ENCODE measurements around the gene CAP2.
A peak's percentile ranks its signal among the peaks of the same experiment; 100 is the strongest.
"Not testable (repeated sequence)": the region's sequence is repeated elsewhere in the genome, so short reads cannot be mapped to it uniquely, and the experiment has no call there.

Gene CAP2

GRCh38 chr6:17583811-17584210 lies 190.4 kb downstream of the CAP2 start:
- no peaks in the 10 kb centered on the region for H4K20me1 ChIP-seq (ENCODE audit: control insufficient read depth, insufficient read depth, low read depth, low read length)
- no peak overlapping the region for H3K4me3 ChIP-seq (ENCODE audit: low read length)
- no peaks in the 10 kb centered on the region for H3F3A ChIP-seq (ENCODE audit: control insufficient read depth, insufficient read depth)
- H3K4me1 ChIP-seq (ENCODE audit: control insufficient read depth, low read length) = 0 out of 2 replicates have a peak, but pooled peaks cover 3% of the 10 kb centered on the region
- no peaks in the 10 kb centered on the region for H3K36me3 ChIP-seq (ENCODE audit: control insufficient read depth, low read length)
- no peak for TF ChIP-seq EZH2phosphoT487 (IDR thresholded peaks at IDR 0.05; ENCODE audit: borderline replicate concordance, low read length)
- H3K4me2 ChIP-seq (ENCODE audit: low read length) = no peak overlapping the region
- H3K79me2 ChIP-seq (ENCODE audit: control insufficient read depth, low read length) = no peaks in the 10 kb centered on the region
- H3K27ac ChIP-seq (ENCODE audit: low read depth, low read length) = no peak overlapping the region
- peaks cover 4% of the 10 kb centered on the region; the same call in 1 of the 2 replicates for H3K9me3 ChIP-seq (ENCODE audit: control insufficient read depth, insufficient read depth, low read length)
- H3K27me3 ChIP-seq (ENCODE audit: control insufficient read depth, low read length) = no peaks in the 10 kb centered on the region
- H3K9me2 ChIP-seq (replicated peaks; ENCODE audit: control insufficient read depth, low read length) = no peaks in the 10 kb centered on the region

- H4K20me1 ChIP-seq (ENCODE audit: control insufficient read depth, insufficient read depth, low read depth, low read length) = no peaks in the 10 kb centered on the region
- peak; percentile 68 for TF ChIP-seq CTCF (IDR thresholded peaks at IDR 0.05; ENCODE audit: low read depth, low read length, poor library complexity, severe bottlenecking)
- no peak for TF ChIP-seq EZH2phosphoT487 (IDR thresholded peaks at IDR 0.05; ENCODE audit: borderline replicate concordance, low read length)
- H3K79me2 ChIP-seq (ENCODE audit: control insufficient read depth, low read length) = no peaks in the 10 kb centered on the region
- no peaks in the 10 kb centered on the region for H3F3A ChIP-seq (ENCODE audit: control insufficient read depth, insufficient read depth)
- no peak overlapping the region for H3K4me2 ChIP-seq (ENCODE audit: low read length)
- H3K36me3 ChIP-seq (ENCODE audit: control insufficient read depth, low read length) = no peaks in the 10 kb centered on the region
- no peaks in the 10 kb centered on the region for H3K27me3 ChIP-seq (ENCODE audit: control insufficient read depth, low read length)
- H3K4me1 ChIP-seq (ENCODE audit: control insufficient read depth, low read length) = 0 out of 2 replicates have a peak, but pooled peaks cover 3% of the 10 kb centered on the region
- H3K4me3 ChIP-seq (ENCODE audit: low read length) = no peak overlapping the region
- H3K9me3 ChIP-seq (ENCODE audit: control insufficient read depth, insufficient read depth, low read length) = peaks cover 4% of the 10 kb centered on the region; the same call in 1 of the 2 replicates
- no peaks in the 10 kb centered on the region for H3K9me2 ChIP-seq (replicated peaks; ENCODE audit: control insufficient read depth, low read length)
- no peak overlapping the region for H3K27ac ChIP-seq (ENCODE audit: low read depth, low read length)
Observed at GRCh38 chr6:17584241-17584803, 190.9 kb downstream of the CAP2 start.

DNA sequence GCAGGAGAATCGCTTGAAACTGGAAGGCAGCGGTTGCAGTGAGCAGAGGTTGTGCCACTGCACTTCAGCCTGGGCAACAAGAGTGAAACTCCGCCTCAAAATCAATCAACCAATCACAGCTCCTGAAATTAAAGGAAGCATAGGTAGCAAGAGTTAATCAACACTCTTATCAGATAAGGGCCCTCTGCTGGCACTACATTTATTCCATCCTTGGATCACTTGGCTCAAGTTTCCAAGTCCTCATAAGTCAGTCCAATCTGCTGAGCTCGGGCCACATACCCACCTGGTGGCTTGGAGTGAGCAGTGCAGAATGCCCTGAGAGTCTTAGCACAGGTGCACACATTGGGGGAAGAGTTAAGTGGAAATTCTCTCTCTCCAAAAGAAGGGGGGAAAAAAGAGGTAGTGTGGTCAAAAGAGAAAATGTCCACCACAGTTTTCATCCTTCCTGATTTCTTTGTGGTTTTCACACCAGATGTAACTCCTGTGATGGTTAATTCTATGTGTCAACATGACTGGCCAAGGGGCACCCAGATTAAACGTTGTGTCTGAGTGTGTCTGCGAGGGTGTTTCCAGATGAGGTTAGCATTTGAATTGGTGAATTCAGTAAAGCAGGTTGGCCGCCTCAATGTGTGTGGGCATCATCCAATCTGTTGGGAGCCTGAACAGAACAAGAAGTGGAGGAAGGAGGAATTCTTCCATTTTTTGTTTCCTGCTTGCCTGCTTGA lies 192.5 kb downstream of the CAP2 start:
- 0 out of 2 replicates have a peak, but pooled peaks cover 3% of the 10 kb centered on the region for H3K4me1 ChIP-seq (ENCODE audit: control insufficient read depth, low read length)
- no peak overlapping the region for H3K27ac ChIP-seq (ENCODE audit: low read depth, low read length)
- no peaks in the 10 kb centered on the region for H3K9me2 ChIP-seq (replicated peaks; ENCODE audit: control insufficient read depth, low read length)
- H3K4me2 ChIP-seq (ENCODE audit: low read length) = no peak overlapping the region
- H3K27me3 ChIP-seq (ENCODE audit: control insufficient read depth, low read length) = no peaks in the 10 kb centered on the region
- H3F3A ChIP-seq (ENCODE audit: control insufficient read depth, insufficient read depth) = no peaks in the 10 kb centered on the region
- TF ChIP-seq CTCF (IDR thresholded peaks at IDR 0.05; ENCODE audit: low read depth, low read length, poor library complexity, severe bottlenecking) (peak; percentile 15), EZH2phosphoT487 (IDR thresholded peaks at IDR 0.05; ENCODE audit: borderline replicate concordance, low read length) (no peak)
- H3K36me3 ChIP-seq (ENCODE audit: control insufficient read depth, low read length) = no peaks in the 10 kb centered on the region
- no peaks in the 10 kb centered on the region for H4K20me1 ChIP-seq (ENCODE audit: control insufficient read depth, insufficient read depth, low read depth, low read length)
- H3K4me3 ChIP-seq (ENCODE audit: low read length) = no peak overlapping the region
- peaks cover 4% of the 10 kb centered on the region; the same call in 1 of the 2 replicates for H3K9me3 ChIP-seq (ENCODE audit: control insufficient read depth, insufficient read depth, low read length)
- H3K79me2 ChIP-seq (ENCODE audit: control insufficient read depth, low read length) = no peaks in the 10 kb centered on the region

DNA sequence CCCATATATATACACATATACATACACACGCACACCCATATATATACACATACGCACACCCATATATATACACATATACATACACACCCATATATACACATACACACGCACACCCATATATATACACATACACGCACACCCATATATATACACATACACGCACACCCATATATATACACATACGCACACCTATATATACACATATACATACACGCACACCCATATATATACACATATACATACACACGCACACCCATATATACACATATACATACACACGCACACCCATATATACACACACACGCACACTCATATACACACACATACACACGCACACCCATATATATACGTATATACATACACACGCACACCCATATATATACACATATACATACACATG lies 193.2 kb downstream of the CAP2 start:
- not testable (repeated sequence) for H4K20me1 ChIP-seq (ENCODE audit: control insufficient read depth, insufficient read depth, low read depth, low read length); H3K9me2 ChIP-seq (replicated peaks; ENCODE audit: control insufficient read depth, low read length); H3K4me1 ChIP-seq (ENCODE audit: control insufficient read depth, low read length); H3K36me3 ChIP-seq (ENCODE audit: control insufficient read depth, low read length); H3K27ac ChIP-seq (ENCODE audit: low read depth, low read length); H3F3A ChIP-seq (ENCODE audit: control insufficient read depth, insufficient read depth); H3K4me3 ChIP-seq (ENCODE audit: low read length); H3K27me3 ChIP-seq (ENCODE audit: control insufficient read depth, low read length); H3K4me2 ChIP-seq (ENCODE audit: low read length); H3K79me2 ChIP-seq (ENCODE audit: control insufficient read depth, low read length); H3K9me3 ChIP-seq (ENCODE audit: control insufficient read depth, insufficient read depth, low read length)

Measured in DOHH2 (cell line).